ENCODE data around the gene TMEM132C.

The TMEM132C gene

GRCh38 chr12:128672428-128672827 is 405.5 kb downstream of the TMEM132C start:
- in situ Hi-C loops (cut with MboI; ENCODE audit: low sequenced_read_pairs, unreplicated experiment), result no loop called here
- DNase-seq (ENCODE audit: low spot score), result no peak
- no peak for TF ChIP-seq CTCF (IDR thresholded peaks at IDR 0.05; ENCODE audit: borderline replicate concordance, control extremely low read depth, extremely low read depth, insufficient read depth, missing control alignments)

- in situ Hi-C loops (cut with MboI; ENCODE audit: low sequenced_read_pairs, unreplicated experiment), result no loop called here
- no peak for DNase-seq (ENCODE audit: low spot score)
- TF ChIP-seq CTCF (IDR thresholded peaks at IDR 0.05; ENCODE audit: borderline replicate concordance, control extremely low read depth, extremely low read depth, insufficient read depth, missing control alignments), result no peak
Measured at GRCh38 chr12:128672893-128673292, 405.9 kb downstream of the TMEM132C start.

GRCh38 chr12:128675576-128675975 is 408.6 kb downstream of the TMEM132C start:
- in situ Hi-C loops (cut with MboI; ENCODE audit: low sequenced_read_pairs, unreplicated experiment), result no loop called here
- no peak for TF ChIP-seq CTCF (IDR thresholded peaks at IDR 0.05; ENCODE audit: borderline replicate concordance, control extremely low read depth, extremely low read depth, insufficient read depth, missing control alignments)
- no peak for DNase-seq (ENCODE audit: low spot score)

- DNase-seq (ENCODE audit: low spot score), result no peak
- no peak for TF ChIP-seq CTCF (IDR thresholded peaks at IDR 0.05; ENCODE audit: borderline replicate concordance, control extremely low read depth, extremely low read depth, insufficient read depth, missing control alignments)
- in situ Hi-C loops (cut with MboI; ENCODE audit: low sequenced_read_pairs, unreplicated experiment), result no loop called here
Measured at GRCh38 chr12:128680555-128680954, 413.6 kb downstream of the TMEM132C start.

GRCh38 chr12:128682548-128683275 is 415.7 kb downstream of the TMEM132C start:
- in situ Hi-C loops (cut with MboI; ENCODE audit: low sequenced_read_pairs, unreplicated experiment), result no loop called here
- TF ChIP-seq CTCF (IDR thresholded peaks at IDR 0.05; ENCODE audit: borderline replicate concordance, control extremely low read depth, extremely low read depth, insufficient read depth, missing control alignments), result no peak
- no peak for DNase-seq (ENCODE audit: low spot score)

- in situ Hi-C loops (cut with MboI; ENCODE audit: low sequenced_read_pairs, unreplicated experiment), result no loop called here
- DNase-seq (ENCODE audit: low spot score), result no peak
- no peak for TF ChIP-seq CTCF (IDR thresholded peaks at IDR 0.05; ENCODE audit: borderline replicate concordance, control extremely low read depth, extremely low read depth, insufficient read depth, missing control alignments)
Measured at GRCh38 chr12:128684352-128684751, 417.4 kb downstream of the TMEM132C start.

Data from GM13976 (cell line).